ENCODE measurements around the gene IKBIP.

The IKBIP gene

DNA sequence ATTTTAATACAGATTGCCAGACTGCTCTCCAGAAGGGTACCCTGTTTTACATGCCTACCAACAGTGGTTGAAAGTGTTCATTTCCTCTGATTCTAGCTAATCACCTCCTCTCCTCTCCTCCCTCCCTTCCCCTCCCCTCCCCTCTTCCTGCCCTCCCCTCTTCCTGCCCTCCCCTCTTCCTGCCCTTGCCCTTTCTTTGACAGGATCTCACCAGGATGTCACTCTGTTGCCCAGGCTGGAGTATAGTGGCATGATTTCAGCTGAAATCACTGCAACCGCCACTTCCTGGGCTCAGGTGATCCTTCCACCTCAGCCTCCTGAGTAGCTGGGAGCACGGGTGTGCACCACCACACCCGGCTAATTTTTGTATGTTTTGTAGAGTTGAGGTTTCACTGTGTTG is 25.2 kb upstream of the IKBIP start:
- no peaks in the 10 kb centered on the region for H3K9me3 ChIP-seq (ENCODE audit: control insufficient read depth, insufficient read depth, low read depth, low read length)
- H3K4me1 ChIP-seq (ENCODE audit: control insufficient read depth, insufficient read depth, low read length): no peaks in the 10 kb centered on the region; the same call in 1 of the 2 replicates
- CTCF ChIA-PET: interaction anchor here (0.9 to 1.0 kb wide), 2 partner anchors 15 to 329 kb away, joined by 3 to 4 read pairs; no protein-coding TSS in a partner anchor
- H3K27ac ChIP-seq (ENCODE audit: extremely low read depth, low read depth, low read length): no peak overlapping the region
- peaks cover 55% of the 10 kb centered on the region in 2 experiments for H3K36me3 ChIP-seq (ENCODE audit: control insufficient read depth in 2 of 2, insufficient read depth in 1 of 2, low read length in 2 of 2)
- TF ChIP-seq ZFP41 (tag by site-specific recombination; IDR thresholded peaks at IDR 0.05; ENCODE audit: borderline replicate concordance) (no peak), ZNF658 (tag by site-specific recombination; IDR thresholded peaks at IDR 0.05) (no peak), ZNF449 (tag by site-specific recombination; IDR thresholded peaks at IDR 0.05) (no peak), ZNF335 (tag by site-specific recombination; conservative IDR thresholded peaks at IDR 0.05) (no peak), ZBTB1 (tag by site-specific recombination; IDR thresholded peaks at IDR 0.05) (no peak), ZNF366 (tag by site-specific recombination; conservative IDR thresholded peaks at IDR 0.05) (no peak), ZNF341 (tag by site-specific recombination; IDR thresholded peaks at IDR 0.05; ENCODE audit: low read depth) (no peak), ZNF560 (tag by site-specific recombination; IDR thresholded peaks at IDR 0.05; ENCODE audit: borderline replicate concordance) (no peak), ZBTB8A (tag by site-specific recombination; IDR thresholded peaks at IDR 0.05) (no peak), ZNF791 (tag by site-specific recombination; IDR thresholded peaks at IDR 0.05) (no peak), ZNF76 (tag by site-specific recombination; IDR thresholded peaks at IDR 0.05; ENCODE audit: borderline replicate concordance, low read depth) (no peak), ZIC2 (tag by site-specific recombination; IDR thresholded peaks at IDR 0.05) (no peak)
- TF ChIP-seq, protein P1, sequence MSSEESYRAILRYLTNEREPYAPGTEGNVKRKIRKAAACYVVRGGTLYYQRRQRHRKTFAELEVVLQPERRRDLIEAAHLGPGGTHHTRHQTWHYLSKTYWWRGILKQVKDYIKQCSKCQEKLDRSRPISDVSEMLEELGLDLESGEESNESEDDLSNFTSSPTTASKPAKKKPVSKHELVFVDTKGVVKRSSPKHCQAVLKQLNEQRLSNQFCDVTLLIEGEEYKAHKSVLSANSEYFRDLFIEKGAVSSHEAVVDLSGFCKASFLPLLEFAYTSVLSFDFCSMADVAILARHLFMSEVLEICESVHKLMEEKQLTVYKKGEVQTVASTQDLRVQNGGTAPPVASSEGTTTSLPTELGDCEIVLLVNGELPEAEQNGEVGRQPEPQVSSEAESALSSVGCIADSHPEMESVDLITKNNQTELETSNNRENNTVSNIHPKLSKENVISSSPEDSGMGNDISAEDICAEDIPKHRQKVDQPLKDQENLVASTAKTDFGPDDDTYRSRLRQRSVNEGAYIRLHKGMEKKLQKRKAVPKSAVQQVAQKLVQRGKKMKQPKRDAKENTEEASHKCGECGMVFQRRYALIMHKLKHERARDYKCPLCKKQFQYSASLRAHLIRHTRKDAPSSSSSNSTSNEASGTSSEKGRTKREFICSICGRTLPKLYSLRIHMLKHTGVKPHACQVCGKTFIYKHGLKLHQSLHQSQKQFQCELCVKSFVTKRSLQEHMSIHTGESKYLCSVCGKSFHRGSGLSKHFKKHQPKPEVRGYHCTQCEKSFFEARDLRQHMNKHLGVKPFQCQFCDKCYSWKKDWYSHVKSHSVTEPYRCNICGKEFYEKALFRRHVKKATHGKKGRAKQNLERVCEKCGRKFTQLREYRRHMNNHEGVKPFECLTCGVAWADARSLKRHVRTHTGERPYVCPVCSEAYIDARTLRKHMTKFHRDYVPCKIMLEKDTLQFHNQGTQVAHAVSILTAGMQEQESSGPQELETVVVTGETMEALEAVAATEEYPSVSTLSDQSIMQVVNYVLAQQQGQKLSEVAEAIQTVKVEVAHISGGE (tag by site-specific recombination; conservative IDR thresholded peaks at IDR 0.05; ENCODE audit: low read depth): no peak
- POLR2A ChIA-PET: no interaction called here
- no peak overlapping the region for H3K4me3 ChIP-seq (ENCODE audit: low read depth, low read length)

- POLR2A ChIA-PET: no interaction called here
- CTCF ChIA-PET: no interaction called here
- H3K27ac ChIP-seq (ENCODE audit: extremely low read depth, low read depth, low read length): no peak overlapping the region
- H3K4me3 ChIP-seq (ENCODE audit: low read depth, low read length): no peak overlapping the region
- no peaks in the 10 kb centered on the region for H3K9me3 ChIP-seq (ENCODE audit: control insufficient read depth, insufficient read depth, low read depth, low read length)
- no peaks in the 10 kb centered on the region for H3K4me1 ChIP-seq (ENCODE audit: control insufficient read depth, insufficient read depth, low read length)
- H3K36me3 ChIP-seq (ENCODE audit: control insufficient read depth in 2 of 2, insufficient read depth in 1 of 2, low read length in 2 of 2): peaks cover 47 to 74% of the 10 kb centered on the region in 2 experiments
- no peak for TF ChIP-seq ZNF133 (tag by site-specific recombination; IDR thresholded peaks at IDR 0.05)
- TF ChIP-seq ZNF548 (tag by site-specific recombination; IDR thresholded peaks at IDR 0.05): no peak
- no peak for TF ChIP-seq ZFP41 (tag by site-specific recombination; IDR thresholded peaks at IDR 0.05; ENCODE audit: borderline replicate concordance)
- TF ChIP-seq, protein P2, sequence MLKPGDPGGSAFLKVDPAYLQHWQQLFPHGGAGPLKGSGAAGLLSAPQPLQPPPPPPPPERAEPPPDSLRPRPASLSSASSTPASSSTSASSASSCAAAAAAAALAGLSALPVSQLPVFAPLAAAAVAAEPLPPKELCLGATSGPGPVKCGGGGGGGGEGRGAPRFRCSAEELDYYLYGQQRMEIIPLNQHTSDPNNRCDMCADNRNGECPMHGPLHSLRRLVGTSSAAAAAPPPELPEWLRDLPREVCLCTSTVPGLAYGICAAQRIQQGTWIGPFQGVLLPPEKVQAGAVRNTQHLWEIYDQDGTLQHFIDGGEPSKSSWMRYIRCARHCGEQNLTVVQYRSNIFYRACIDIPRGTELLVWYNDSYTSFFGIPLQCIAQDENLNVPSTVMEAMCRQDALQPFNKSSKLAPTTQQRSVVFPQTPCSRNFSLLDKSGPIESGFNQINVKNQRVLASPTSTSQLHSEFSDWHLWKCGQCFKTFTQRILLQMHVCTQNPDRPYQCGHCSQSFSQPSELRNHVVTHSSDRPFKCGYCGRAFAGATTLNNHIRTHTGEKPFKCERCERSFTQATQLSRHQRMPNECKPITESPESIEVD (tag by site-specific recombination; IDR thresholded peaks at IDR 0.05): no peak
These were observed 15.9 kb upstream of the IKBIP start for GRCh38 chr12:98660521-98660920.
